Peyer's patch (tissue), 4 donors: Measurements from ENCODE around the gene FAM32A.

Experiments used
- POLR2A ChIP-seq, 2 donors: fragments of 450-650 bp; IDR thresholded peaks; one replicate each; pipeline ENCODE4 v1.5.1; 2017; ENCODE audit warnings: antibody characterized with exemption in 2 of 2, mild to moderate bottlenecking in 2 of 2, moderate library complexity in 2 of 2
- TF ChIP-seq, protein P1 (sequence below), 6 experiments: fragments of 450-650 bp in 4 of 6; fragments of 200-600 bp in 2 of 6; sonication (generic) in 1 of 6; IDR thresholded peaks; one replicate each; pipeline ENCODE4 v1.5.1; 2017 to 2019; ENCODE audit warnings: antibody characterized with exemption in 6 of 6, mild to moderate bottlenecking in 3 of 6, moderate library complexity in 1 of 6

DNA sequence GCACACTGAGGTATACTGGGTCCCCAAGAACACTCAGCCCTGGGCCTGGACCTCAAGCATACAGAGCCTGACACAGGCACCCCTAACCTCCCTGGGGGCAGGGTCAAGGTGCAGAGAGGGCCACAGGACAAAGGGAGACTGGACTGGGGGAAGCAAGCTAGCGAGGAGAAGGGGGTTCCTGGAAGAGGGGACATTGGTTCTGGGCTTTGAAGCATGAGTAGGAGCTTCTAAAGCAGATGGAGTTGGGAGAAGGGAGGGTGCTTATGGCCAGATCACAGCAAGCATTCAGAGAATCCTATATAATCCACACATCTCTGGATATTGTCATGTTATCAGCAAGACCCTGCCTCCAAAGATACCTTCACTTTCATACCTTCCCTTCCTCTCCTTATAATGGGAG, 15.1 kb upstream of the FAM32A start:
- TF ChIP-seq, protein P1, sequence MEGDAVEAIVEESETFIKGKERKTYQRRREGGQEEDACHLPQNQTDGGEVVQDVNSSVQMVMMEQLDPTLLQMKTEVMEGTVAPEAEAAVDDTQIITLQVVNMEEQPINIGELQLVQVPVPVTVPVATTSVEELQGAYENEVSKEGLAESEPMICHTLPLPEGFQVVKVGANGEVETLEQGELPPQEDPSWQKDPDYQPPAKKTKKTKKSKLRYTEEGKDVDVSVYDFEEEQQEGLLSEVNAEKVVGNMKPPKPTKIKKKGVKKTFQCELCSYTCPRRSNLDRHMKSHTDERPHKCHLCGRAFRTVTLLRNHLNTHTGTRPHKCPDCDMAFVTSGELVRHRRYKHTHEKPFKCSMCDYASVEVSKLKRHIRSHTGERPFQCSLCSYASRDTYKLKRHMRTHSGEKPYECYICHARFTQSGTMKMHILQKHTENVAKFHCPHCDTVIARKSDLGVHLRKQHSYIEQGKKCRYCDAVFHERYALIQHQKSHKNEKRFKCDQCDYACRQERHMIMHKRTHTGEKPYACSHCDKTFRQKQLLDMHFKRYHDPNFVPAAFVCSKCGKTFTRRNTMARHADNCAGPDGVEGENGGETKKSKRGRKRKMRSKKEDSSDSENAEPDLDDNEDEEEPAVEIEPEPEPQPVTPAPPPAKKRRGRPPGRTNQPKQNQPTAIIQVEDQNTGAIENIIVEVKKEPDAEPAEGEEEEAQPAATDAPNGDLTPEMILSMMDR (IDR thresholded peaks at IDR 0.05): no peak
- no peak for TF ChIP-seq POLR2A (IDR thresholded peaks at IDR 0.05)
